ENCODE data around the gene CPVL. TPM values are rescaled to one million over a fixed set of nuclear protein-coding genes. Genes with fewer than 3 reads are reported as not detected.

CPVL gene
- polyA plus RNA-seq, 3 donors: 410 to 1,111 (median 1,108) TPM

- DNase-seq: peak; percentile 35 to 50 (median 49)
- peak; percentile 83 for TF ChIP-seq CTCF (IDR thresholded peaks at IDR 0.05)
Observed at GRCh38 chr7:29105752-29106668, 40.3 kb downstream of the CPVL start.

GRCh38 chr7:29105191-29105590 is 41.1 kb downstream of the CPVL start:
- Mint-ChIP-seq H3K27ac (no peak overlapping the region), H3K27me3 (ENCODE audit: low read depth in 3 of 3) (peaks cover 0 to 4% (median 0%) of the 10 kb centered on the region in 3 donors), H3K4me3 (no peak overlapping the region), H3K36me3 (peaks cover 58 to 76% of the 10 kb centered on the region in 2 donors), H3K4me1 (peaks cover 59% of the 10 kb centered on the region), H3K9me3 (no peaks in the 10 kb centered on the region)
- H4K20me1 ChIP-seq (ENCODE audit: insufficient read depth, low read length): peaks cover 81% of the 10 kb centered on the region
- H2AFZ ChIP-seq (ENCODE audit: insufficient read depth, low read depth, low read length, poor library complexity, severe bottlenecking): no peak overlapping the region
- no peaks in the 10 kb centered on the region for H3K27me3 ChIP-seq (ENCODE audit: control insufficient read depth in 2 of 2, insufficient read depth in 2 of 2, low read length in 2 of 2)
- no peak for DNase-seq
- H3K36me3 ChIP-seq (replicated peaks in 1 of 2; ENCODE audit: control insufficient read depth in 1 of 2, insufficient read depth in 2 of 2, low read length in 2 of 2): peaks cover 44 to 72% of the 10 kb centered on the region in 2 donors
- H3K27ac ChIP-seq (ENCODE audit: low read depth in 1 of 2, low read length in 2 of 2): no peak overlapping the region
- H3K9ac ChIP-seq (ENCODE audit: insufficient read depth, low read length, poor library complexity, severe bottlenecking): no peak overlapping the region
- no peak for TF ChIP-seq CTCF (IDR thresholded peaks at IDR 0.05)
- H3K4me3 ChIP-seq (replicated peaks in 1 of 3; ENCODE audit: low read depth in 2 of 3, low read length in 3 of 3): no peak overlapping the region
- no peak overlapping the region for H3K4me2 ChIP-seq (replicated peaks; ENCODE audit: extremely low read depth, low read length, poor library complexity, severe bottlenecking)
- no peaks in the 10 kb centered on the region for H3K9me3 ChIP-seq (replicated peaks in 1 of 2; ENCODE audit: control insufficient read depth in 1 of 2, insufficient read depth in 1 of 2, low read length in 2 of 2)
- H3K79me2 ChIP-seq (ENCODE audit: insufficient read depth, low read length): peaks cover 3% of the 10 kb centered on the region
- WGBS (ENCODE audit: insufficient coverage): 100% methylated on average over 2 of the region's 4 CpGs
- peaks cover 43 to 54% of the 10 kb centered on the region in 2 donors for H3K4me1 ChIP-seq (ENCODE audit: control insufficient read depth in 1 of 2, insufficient read depth in 2 of 2, low read length in 2 of 2)
- intact Hi-C loops (cut with micrococcal nuclease): loop anchor here (5.0 to 10.0 kb wide), 3 partner anchors 42 to 180 kb away; partner anchors contain the start of genes CPVL (in 1 of the 2) and TRIL (in 1 of the 2)

More at GRCh38 chr7:29105752-29106668, 40.3 kb downstream of the CPVL start:
- Mint-ChIP-seq H3K4me1 (peaks cover 61% of the 10 kb centered on the region), H3K27me3 (ENCODE audit: low read depth in 3 of 3) (peaks cover 0 to 2% (median 0%) of the 10 kb centered on the region in 3 donors), H3K27ac (peak overlapping the region in 5 of 7 donors; percentile 23 to 75 (median 60)), H3K4me3 (no peak overlapping the region), H3K9me3 (no peaks in the 10 kb centered on the region), H3K36me3 (peaks cover 58 to 78% of the 10 kb centered on the region in 2 donors)
- H3K4me3 ChIP-seq (replicated peaks in 1 of 3; ENCODE audit: low read depth in 2 of 3, low read length in 3 of 3): no peak overlapping the region
- peaks cover 73% of the 10 kb centered on the region for H4K20me1 ChIP-seq (ENCODE audit: insufficient read depth, low read length)
- H3K36me3 ChIP-seq (replicated peaks in 1 of 2; ENCODE audit: control insufficient read depth in 1 of 2, insufficient read depth in 2 of 2, low read length in 2 of 2): peaks cover 42 to 70% of the 10 kb centered on the region in 2 donors
- no peaks in the 10 kb centered on the region for H3K9me3 ChIP-seq (replicated peaks in 1 of 2; ENCODE audit: control insufficient read depth in 1 of 2, insufficient read depth in 1 of 2, low read length in 2 of 2)
- intact Hi-C loops (cut with micrococcal nuclease): loop anchor here (5.0 to 10.0 kb wide), 3 partner anchors 41 to 181 kb away; partner anchors contain the start of genes CPVL (in 1 of the 2) and TRIL (in 1 of the 2)
- peaks cover 3% of the 10 kb centered on the region for H3K79me2 ChIP-seq (ENCODE audit: insufficient read depth, low read length)
- peaks cover 51 to 60% of the 10 kb centered on the region in 2 donors for H3K4me1 ChIP-seq (ENCODE audit: control insufficient read depth in 1 of 2, insufficient read depth in 2 of 2, low read length in 2 of 2)
- WGBS (ENCODE audit: insufficient coverage): 81% methylated on average over 3 of the region's 4 CpGs
- H2AFZ ChIP-seq (ENCODE audit: insufficient read depth, low read depth, low read length, poor library complexity, severe bottlenecking): no peak overlapping the region
- H3K4me2 ChIP-seq (replicated peaks; ENCODE audit: extremely low read depth, low read length, poor library complexity, severe bottlenecking): no peak overlapping the region
- H3K27ac ChIP-seq (ENCODE audit: low read depth in 1 of 2, low read length in 2 of 2): peak overlapping the region in 1 of 2 donors; percentile 52
- H3K9ac ChIP-seq (ENCODE audit: insufficient read depth, low read length, poor library complexity, severe bottlenecking): no peak overlapping the region
- H3K27me3 ChIP-seq (ENCODE audit: control insufficient read depth in 2 of 2, insufficient read depth in 2 of 2, low read length in 2 of 2): no peaks in the 10 kb centered on the region

All from CD14-positive monocyte (primary cell).